Mesenchymal stem cell (in vitro differentiated cells and primary cell): ENCODE measurements around the gene EFCAB6.
A peak's percentile ranks its signal among the peaks of the same experiment; 100 is the strongest.

Experiments used
- DNase-seq: peaks from one replicate; pipeline ENCODE4 v3.0.0-alpha.2; 2013
- H2AFZ ChIP-seq: one replicate; pipeline ENCODE4 v1.6.1; 2013; ENCODE audit warnings: low read depth, mild to moderate bottlenecking, control low read depth, inconsistent platforms, low read length, moderate library complexity
- H2AK5ac ChIP-seq: 2 replicates; pipeline ENCODE4 v1.6.1; 2013; ENCODE audit warnings: low read length, moderate library complexity, mild to moderate bottlenecking, inconsistent platforms; ENCODE audit not compliant: severe bottlenecking
- H2BK120ac ChIP-seq: one replicate; pipeline ENCODE4 v1.6.1; 2013; ENCODE audit warnings: low read depth, mild to moderate bottlenecking, inconsistent platforms, low read length, moderate library complexity
- H2BK12ac ChIP-seq, 2 experiments: one replicate each; pipeline ENCODE4 v1.6.1; 2013; ENCODE audit warnings: inconsistent platforms in 2 of 2, low read length in 2 of 2, mild to moderate bottlenecking in 2 of 2, moderate library complexity in 2 of 2, control low read depth in 1 of 2
- H2BK15ac ChIP-seq: one replicate; pipeline ENCODE4 v1.6.1; 2013; ENCODE audit warnings: mild to moderate bottlenecking, low read depth, inconsistent platforms; ENCODE audit not compliant: poor library complexity, severe bottlenecking
- H2BK5ac ChIP-seq: 2 replicates; pipeline ENCODE4 v1.6.1; 2013; ENCODE audit warnings: low read depth, mild to moderate bottlenecking, low read length, control low read depth, inconsistent platforms; ENCODE audit not compliant: poor library complexity, severe bottlenecking
- H3K14ac ChIP-seq, 2 experiments: one replicate each; pipeline ENCODE4 v1.6.1; 2013; ENCODE audit warnings: inconsistent platforms in 2 of 2, low read length in 2 of 2, control low read depth in 1 of 2, mild to moderate bottlenecking in 1 of 2, moderate library complexity in 1 of 2
- H3K18ac ChIP-seq, 2 experiments: one replicate each; pipeline ENCODE4 v1.6.1; 2013; ENCODE audit warnings: inconsistent platforms in 2 of 2, low read length in 2 of 2, control low read depth in 1 of 2, low read depth in 1 of 2, mild to moderate bottlenecking in 1 of 2
- H3K23ac ChIP-seq, 2 experiments: one replicate each; pipeline ENCODE4 v1.6.1; 2013; ENCODE audit warnings: inconsistent platforms in 2 of 2, low read length in 2 of 2, mild to moderate bottlenecking in 2 of 2, moderate library complexity in 2 of 2, control low read depth in 1 of 2
- H3K27ac ChIP-seq: 2 replicates; pipeline ENCODE4 v1.5.1; 2013; ENCODE audit warnings: mild to moderate bottlenecking, moderate library complexity, low read length, control low read depth, inconsistent platforms; ENCODE audit not compliant: poor library complexity, severe bottlenecking
- H3K27me3 ChIP-seq, 2 experiments: 2 replicates each; pipeline versions ENCODE4 v1.6.1 to v1.7.0; 2013; ENCODE audit warnings: low read length in 2 of 2, mild to moderate bottlenecking in 2 of 2, moderate library complexity in 2 of 2, control low read depth in 1 of 2, inconsistent platforms in 1 of 2; ENCODE audit not compliant: control insufficient read depth in 1 of 2, insufficient read depth in 1 of 2
- H3K36me3 ChIP-seq, 2 experiments: 2 replicates each; pipeline versions ENCODE4 v1.6.1 to v1.7.0; 2013; ENCODE audit warnings: low read length in 2 of 2, control low read depth in 1 of 2, inconsistent platforms in 1 of 2, low read depth in 1 of 2, mild to moderate bottlenecking in 1 of 2; ENCODE audit not compliant: insufficient read depth in 2 of 2, control insufficient read depth in 1 of 2
- H3K4ac ChIP-seq, 2 experiments: one replicate each; pipeline ENCODE4 v1.6.1; 2013; ENCODE audit warnings: inconsistent platforms in 2 of 2, low read length in 2 of 2, mild to moderate bottlenecking in 2 of 2, moderate library complexity in 2 of 2, control low read depth in 1 of 2, low read depth in 1 of 2
- H3K4me1 ChIP-seq: 2 replicates; pipeline ENCODE4 v1.6.1; 2013; ENCODE audit warnings: low read depth, low read length, control low read depth; ENCODE audit not compliant: control insufficient read depth, insufficient read depth
- H3K4me2 ChIP-seq: 2 replicates; pipeline ENCODE4 v1.6.1; 2013; ENCODE audit warnings: low read length, mild to moderate bottlenecking, inconsistent platforms; ENCODE audit not compliant: poor library complexity, severe bottlenecking
- H3K4me3 ChIP-seq, 2 experiments: 2 replicates each; pipeline versions ENCODE4 v1.5.1 to v1.7.0; 2013; ENCODE audit warnings: low read length in 2 of 2, mild to moderate bottlenecking in 2 of 2, control low read depth in 1 of 2, low read depth in 1 of 2; ENCODE audit not compliant: insufficient read depth in 1 of 2
- H3K79me1 ChIP-seq: replicated peaks from 2 replicates; pipeline ENCODE4 v1.6.1; 2013; ENCODE audit warnings: mild to moderate bottlenecking, control low read depth, low read length, inconsistent platforms; ENCODE audit not compliant: poor library complexity, severe bottlenecking
- H3K9ac ChIP-seq: 2 replicates; pipeline ENCODE4 v1.7.0; 2013; ENCODE audit warnings: mild to moderate bottlenecking, low read length, moderate library complexity
- H3K9me3 ChIP-seq: 2 replicates; pipeline ENCODE4 v1.7.0; 2013; ENCODE audit warnings: mild to moderate bottlenecking, low read length; ENCODE audit not compliant: control insufficient read depth
- H4K8ac ChIP-seq: one replicate; pipeline ENCODE4 v1.6.1; 2013; ENCODE audit warnings: inconsistent platforms, mild to moderate bottlenecking, low read length, moderate library complexity
- H4K91ac ChIP-seq: one replicate; pipeline ENCODE4 v1.6.1; 2013; ENCODE audit warnings: mild to moderate bottlenecking, low read length, inconsistent platforms
- WGBS: methylation state at CpG from one replicate; pipeline ENCODE4 v1.1.7; 2013; ENCODE audit warnings: mixed read lengths; 5-methylcytosine and 5-hydroxymethylcytosine counted together

EFCAB6 gene

DNA sequence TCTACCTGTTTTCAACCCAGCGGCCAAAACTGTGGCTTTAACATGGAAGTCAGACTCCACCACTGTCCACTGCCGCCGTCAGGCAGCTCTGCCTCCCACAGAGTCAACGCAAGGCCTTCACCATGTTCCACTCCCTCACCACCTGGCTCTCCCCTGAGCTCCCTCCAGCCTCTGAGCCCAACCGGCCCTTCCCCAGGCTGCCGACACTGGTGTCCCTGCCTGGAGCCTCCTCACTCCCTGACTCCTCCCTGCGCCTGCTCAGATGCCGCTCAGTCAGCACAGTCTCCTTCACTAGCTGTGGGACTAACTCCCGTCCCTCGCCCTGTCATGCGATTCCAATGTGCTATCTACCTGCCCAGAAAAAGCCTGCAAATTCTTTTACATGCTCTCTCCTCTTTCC lies 33.9 kb upstream of the EFCAB6 start:
- no peaks in the 10 kb centered on the region for H3K36me3 ChIP-seq
- no peak overlapping the region for H3K4me3 ChIP-seq
- H3K4me2 ChIP-seq = no peak overlapping the region
- WGBS = 71% methylated on average over 11 of the region's 11 CpGs
- no peaks in the 10 kb centered on the region for H3K9me3 ChIP-seq
- no peaks in the 10 kb centered on the region for H3K79me1 ChIP-seq
- no peak overlapping the region for H2BK5ac ChIP-seq
- H3K27ac ChIP-seq = no peak overlapping the region
- H2BK12ac ChIP-seq = no peak overlapping the region
- no peak overlapping the region for H3K18ac ChIP-seq
- H2BK120ac ChIP-seq = no peak overlapping the region
- no peak overlapping the region for H2AFZ ChIP-seq
- H3K4ac ChIP-seq = no peak overlapping the region
- peaks cover 38 to 73% of the 10 kb centered on the region in 2 experiments for H3K27me3 ChIP-seq
- no peak overlapping the region for H3K23ac ChIP-seq
- H2BK15ac ChIP-seq = no peak overlapping the region
- H2AK5ac ChIP-seq = no peak overlapping the region
- no peak for DNase-seq
- H3K14ac ChIP-seq = no peak overlapping the region
- no peak overlapping the region for H3K9ac ChIP-seq
- H4K91ac ChIP-seq = no peak overlapping the region
- H4K8ac ChIP-seq = no peak overlapping the region
- peaks cover 3% of the 10 kb centered on the region for H3K4me1 ChIP-seq

DNA sequence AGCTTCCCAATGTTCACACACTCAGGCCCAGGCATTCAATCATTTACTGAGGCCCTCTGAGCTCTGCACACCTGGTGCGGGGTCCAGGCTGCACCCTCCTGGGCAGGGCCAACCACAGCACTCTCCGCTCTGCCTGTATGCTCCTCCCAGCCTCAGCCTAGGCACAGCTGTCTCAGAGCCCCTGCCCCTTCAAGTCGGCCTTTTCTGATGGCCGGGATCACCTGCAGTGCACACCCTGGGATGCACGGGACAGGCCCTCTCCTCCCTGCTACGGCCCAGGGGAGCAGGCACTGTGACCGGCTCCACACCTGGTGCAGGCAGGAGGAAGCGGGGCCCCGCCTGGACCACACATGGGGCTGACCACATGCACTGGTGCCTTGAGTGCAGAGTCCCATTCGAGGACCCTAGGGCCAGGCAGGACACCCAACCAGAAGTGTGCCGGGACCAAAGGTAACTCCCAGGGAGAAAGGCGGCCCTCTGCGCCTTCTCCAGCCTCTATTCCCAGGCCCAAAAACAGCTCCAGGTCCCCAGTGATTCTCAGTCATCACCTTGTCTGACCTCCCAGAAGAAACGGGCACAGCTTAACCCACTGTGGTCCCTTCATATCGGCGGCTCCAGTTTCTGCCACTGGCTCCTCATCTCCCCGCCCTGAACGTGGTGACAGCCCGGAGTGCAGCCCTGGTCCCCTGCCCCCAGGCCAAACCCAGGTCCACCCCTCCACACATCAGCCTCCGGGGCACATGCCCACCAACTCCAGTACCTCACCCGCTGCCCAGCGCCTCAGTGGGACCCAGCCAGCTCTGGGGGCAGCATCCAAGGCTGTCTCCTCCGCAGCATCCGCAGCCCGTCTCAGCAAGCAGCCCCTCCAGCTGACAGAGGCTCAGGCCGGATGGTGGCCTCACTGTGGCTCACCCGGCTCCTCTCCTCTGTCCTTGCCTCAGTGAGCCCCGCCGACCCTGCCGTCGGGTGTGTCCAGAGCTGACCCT lies 32.7 kb upstream of the EFCAB6 start:
- Histone ChIP-seq H3K79me1 (no peaks in the 10 kb centered on the region), H3K4me3 (no peak overlapping the region), H2AK5ac (no peak overlapping the region), H3K14ac (peak overlapping the region in 1 of 2 experiments; percentile 51), H2BK12ac (no peak overlapping the region), H3K9me3 (no peaks in the 10 kb centered on the region), H4K8ac (no peak overlapping the region), H2BK5ac (no peak overlapping the region), H3K9ac (no peak overlapping the region), H4K91ac (peak overlapping the region; percentile 13), H2AFZ (no peak overlapping the region), H3K27me3 (peaks cover 29 to 62% of the 10 kb centered on the region in 2 experiments), H3K4ac (no peak overlapping the region), H3K4me1 (peaks cover 3% of the 10 kb centered on the region), H3K4me2 (no peak overlapping the region), H3K27ac (no peak overlapping the region), H2BK15ac (no peak overlapping the region), H3K18ac (no peak overlapping the region), H3K36me3 (no peaks in the 10 kb centered on the region), H2BK120ac (no peak overlapping the region), H3K23ac (no peak overlapping the region)
- no peak for DNase-seq
- whole genome bisulfite sequencing = 85% methylated on average over 31 of the region's 31 CpGs

DNA sequence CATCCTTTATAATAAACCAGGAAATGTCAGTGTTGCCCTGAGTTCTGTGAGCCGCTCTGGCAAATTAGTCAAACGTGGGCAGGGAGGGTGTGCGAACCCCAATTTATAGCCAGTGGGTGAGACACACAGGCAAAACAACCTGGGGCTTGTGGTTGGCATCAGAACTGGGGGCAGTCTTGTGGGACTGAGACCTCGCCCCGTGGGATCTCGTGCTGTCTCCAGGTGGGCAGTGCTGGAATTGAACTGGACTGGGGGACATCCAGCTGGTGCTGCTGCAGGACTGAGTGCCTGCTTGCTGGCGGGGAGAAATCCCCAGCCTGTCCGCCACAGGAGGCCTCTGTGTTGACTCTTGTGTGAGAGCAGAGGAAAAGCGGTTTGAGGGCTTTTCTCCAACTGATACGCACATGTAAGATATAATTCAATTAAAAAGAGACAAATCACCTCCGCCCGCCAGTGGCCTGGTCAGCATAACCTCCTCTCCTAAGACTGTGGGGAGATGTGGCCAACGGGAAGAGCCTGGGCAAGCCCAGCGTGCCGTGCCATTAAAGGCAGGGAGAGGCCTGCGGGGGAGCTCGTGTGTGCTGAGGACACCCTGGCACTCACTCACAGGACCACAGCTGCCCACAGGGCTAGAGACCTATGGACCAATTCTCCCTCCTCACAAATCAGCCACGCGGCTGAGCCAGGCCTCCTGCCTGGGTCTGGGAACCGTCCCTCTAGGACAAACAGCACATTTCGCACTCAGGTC lies 31.9 kb upstream of the EFCAB6 start:
- Histone ChIP-seq H3K27me3 (peaks cover 20 to 53% of the 10 kb centered on the region in 2 experiments), H3K18ac (no peak overlapping the region), H2AK5ac (no peak overlapping the region), H3K79me1 (no peaks in the 10 kb centered on the region), H2BK12ac (no peak overlapping the region), H3K36me3 (no peaks in the 10 kb centered on the region), H3K23ac (no peak overlapping the region), H3K9ac (no peak overlapping the region), H3K4me2 (no peak overlapping the region), H3K4me1 (peaks cover 3% of the 10 kb centered on the region), H3K9me3 (no peaks in the 10 kb centered on the region), H2BK5ac (no peak overlapping the region), H3K14ac (no peak overlapping the region), H3K27ac (no peak overlapping the region), H2BK15ac (no peak overlapping the region), H4K91ac (peak overlapping the region; percentile 13), H4K8ac (no peak overlapping the region), H2AFZ (no peak overlapping the region), H3K4me3 (no peak overlapping the region), H3K4ac (no peak overlapping the region), H2BK120ac (no peak overlapping the region)
- WGBS = 87% methylated on average over 18 of the region's 21 CpGs
- no peak for DNase-seq

DNA sequence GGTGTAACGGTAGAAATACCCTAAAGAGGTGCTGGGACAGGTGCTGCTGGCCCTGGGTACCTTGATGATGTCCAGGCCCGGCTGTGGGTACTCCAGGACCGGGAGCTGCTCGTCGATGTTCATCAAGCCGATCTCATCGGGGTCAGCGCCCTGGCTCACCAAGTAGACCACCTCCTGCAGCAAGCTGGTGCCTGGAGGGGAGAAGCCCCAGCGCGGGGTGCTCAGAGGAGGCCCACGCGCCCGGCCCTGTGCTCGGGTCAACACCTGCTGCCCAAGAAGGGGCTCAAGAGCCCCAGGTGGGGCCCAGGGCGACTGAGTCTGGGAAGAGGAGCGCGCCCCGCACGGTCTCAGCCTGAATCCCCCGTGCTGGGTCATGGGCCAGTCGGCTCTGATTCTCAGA lies 29.6 kb upstream of the EFCAB6 start:
- no peak overlapping the region for H2BK15ac ChIP-seq

More for the DNA sequence above, 29.6 kb upstream of the EFCAB6 start:
- H2BK12ac ChIP-seq = no peak overlapping the region
- H4K8ac ChIP-seq = no peak overlapping the region
- no peak overlapping the region for H2AK5ac ChIP-seq
- H3K4ac ChIP-seq = no peak overlapping the region
- H3K9me3 ChIP-seq = no peaks in the 10 kb centered on the region
- H3K23ac ChIP-seq = no peak overlapping the region
- DNase-seq = no peak
- no peak overlapping the region for H2BK120ac ChIP-seq
- H4K91ac ChIP-seq = no peak overlapping the region
- H3K9ac ChIP-seq = no peak overlapping the region
- H3K18ac ChIP-seq = no peak overlapping the region
- H3K4me1 ChIP-seq = peaks cover 8% of the 10 kb centered on the region
- no peaks in the 10 kb centered on the region for H3K36me3 ChIP-seq
- no peak overlapping the region for H3K14ac ChIP-seq
- no peak overlapping the region for H2AFZ ChIP-seq
- H3K27ac ChIP-seq = no peak overlapping the region
- H2BK5ac ChIP-seq = no peak overlapping the region
- H3K4me2 ChIP-seq = no peak overlapping the region
- no peak overlapping the region for H3K4me3 ChIP-seq
- no peaks in the 10 kb centered on the region for H3K79me1 ChIP-seq
- peaks cover 19 to 44% of the 10 kb centered on the region in 2 experiments for H3K27me3 ChIP-seq
- WGBS = 89% methylated on average over 21 of the region's 21 CpGs
